ENCODE results near the gene FUNDC2. TPM values are rescaled to one million over a fixed set of nuclear protein-coding genes. Genes with fewer than 3 reads are reported as not detected.

The FUNDC2 gene
- total RNA-seq, 1 donor from 2014 or later = 76.5 TPM

- no peak overlapping the region for H3K27ac Mint-ChIP-seq
Observed at GRCh38 chrX:154987940-154988339, 38.7 kb upstream of the FUNDC2 start.

GRCh38 chrX:154988719-154989118 lies 37.9 kb upstream of the FUNDC2 start:
- H3K27me3 Mint-ChIP-seq = no peaks in the 10 kb centered on the region
- H3K36me3 Mint-ChIP-seq = no peaks in the 10 kb centered on the region
- TF ChIP-seq CTCF (conservative IDR thresholded peaks at IDR 0.05) = no peak
- H3K27ac Mint-ChIP-seq = no peak overlapping the region
- no peaks in the 10 kb centered on the region for H3K9me3 Mint-ChIP-seq
- H3K4me3 Mint-ChIP-seq = no peak overlapping the region
- DNase-seq (ENCODE audit: extremely low spot score, unreplicated experiment) = no peak
- H3K4me1 Mint-ChIP-seq (ENCODE audit: unreplicated experiment) = no peaks in the 10 kb centered on the region

More at GRCh38 chrX:154987940-154988339, 38.7 kb upstream of the FUNDC2 start:
- Mint-ChIP-seq H3K36me3 (no peaks in the 10 kb centered on the region), H3K9me3 (no peaks in the 10 kb centered on the region), H3K4me1 (ENCODE audit: unreplicated experiment) (no peaks in the 10 kb centered on the region), H3K4me3 (no peak overlapping the region), H3K27me3 (no peaks in the 10 kb centered on the region)
- no peak for TF ChIP-seq CTCF (conservative IDR thresholded peaks at IDR 0.05)
- DNase-seq (ENCODE audit: extremely low spot score, unreplicated experiment) = no peak

GRCh38 chrX:154990496-154990895 lies 36.1 kb upstream of the FUNDC2 start:
- H3K27ac Mint-ChIP-seq = no peak overlapping the region
- H3K27me3 Mint-ChIP-seq = no peaks in the 10 kb centered on the region
- H3K9me3 Mint-ChIP-seq = no peaks in the 10 kb centered on the region
- DNase-seq (ENCODE audit: extremely low spot score, unreplicated experiment) = no peak
- no peaks in the 10 kb centered on the region for H3K4me1 Mint-ChIP-seq (ENCODE audit: unreplicated experiment)
- no peak for TF ChIP-seq CTCF (conservative IDR thresholded peaks at IDR 0.05)
- no peak overlapping the region for H3K4me3 Mint-ChIP-seq
- no peaks in the 10 kb centered on the region for H3K36me3 Mint-ChIP-seq

- no peaks in the 10 kb centered on the region for H3K9me3 Mint-ChIP-seq
- DNase-seq (ENCODE audit: extremely low spot score, unreplicated experiment) = no peak
- H3K4me1 Mint-ChIP-seq (ENCODE audit: unreplicated experiment) = no peaks in the 10 kb centered on the region
- H3K27me3 Mint-ChIP-seq = no peaks in the 10 kb centered on the region
- no peak for TF ChIP-seq CTCF (conservative IDR thresholded peaks at IDR 0.05)
- H3K36me3 Mint-ChIP-seq = no peaks in the 10 kb centered on the region
- no peak overlapping the region for H3K27ac Mint-ChIP-seq
- no peak overlapping the region for H3K4me3 Mint-ChIP-seq
Observed at GRCh38 chrX:154991039-154991438, 35.6 kb upstream of the FUNDC2 start.

- H3K27ac Mint-ChIP-seq = no peak overlapping the region
- no peak for TF ChIP-seq CTCF (conservative IDR thresholded peaks at IDR 0.05)
- H3K36me3 Mint-ChIP-seq = no peaks in the 10 kb centered on the region
- H3K4me3 Mint-ChIP-seq = no peak overlapping the region
- no peaks in the 10 kb centered on the region for H3K9me3 Mint-ChIP-seq
- DNase-seq (ENCODE audit: extremely low spot score, unreplicated experiment) = no peak
- no peaks in the 10 kb centered on the region for H3K27me3 Mint-ChIP-seq
- H3K4me1 Mint-ChIP-seq (ENCODE audit: unreplicated experiment) = no peaks in the 10 kb centered on the region
Observed at GRCh38 chrX:154991476-154991875, 35.2 kb upstream of the FUNDC2 start.

All from type B pancreatic cell (in vitro differentiated cells).